Activated CD8-positive, alpha-beta memory T cell treated with anti-CD3 and anti-CD28 coated beads for 24 hours (primary cell): ENCODE measurements around the gene NRXN3.
"Not testable (repeated sequence)": the region's sequence is repeated elsewhere in the genome, so short reads cannot be mapped to it uniquely, and the experiment has no call there.

ENCODE experiments used
- DNase-seq: peaks from one replicate; pipeline ENCODE4 v3.0.0-alpha.2; 2020

Gene NRXN3

GRCh38 chr14:78501909-78502308 is 331.7 kb downstream of the NRXN3 start:
- DNase-seq = no peak

DNA sequence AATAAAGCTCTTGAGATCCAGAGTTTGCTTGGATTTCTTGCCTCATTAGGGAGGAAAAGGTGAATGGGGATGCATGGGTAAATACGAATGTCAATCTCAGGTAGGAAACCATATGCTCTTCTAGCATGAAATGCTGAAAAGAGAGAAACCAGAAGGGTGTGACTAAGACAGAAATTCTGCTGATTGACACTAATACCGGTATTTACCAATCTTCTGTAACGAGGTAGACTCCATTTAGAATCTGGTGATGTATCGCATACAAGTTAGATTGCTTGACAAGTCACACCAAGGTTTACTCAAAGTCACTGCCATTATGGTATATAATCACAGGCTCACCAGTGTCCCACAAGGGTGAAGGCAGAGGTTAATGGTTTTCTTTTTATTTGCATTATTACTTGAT is 337.9 kb downstream of the NRXN3 start:
- no peak for DNase-seq

- no peak for DNase-seq
Measured at GRCh38 chr14:78509516-78509915, 339.3 kb downstream of the NRXN3 start.

- no peak for DNase-seq
Measured at GRCh38 chr14:78512021-78512420, 341.8 kb downstream of the NRXN3 start.

GRCh38 chr14:78519863-78520262 is 349.7 kb downstream of the NRXN3 start:
- DNase-seq = no peak

DNA sequence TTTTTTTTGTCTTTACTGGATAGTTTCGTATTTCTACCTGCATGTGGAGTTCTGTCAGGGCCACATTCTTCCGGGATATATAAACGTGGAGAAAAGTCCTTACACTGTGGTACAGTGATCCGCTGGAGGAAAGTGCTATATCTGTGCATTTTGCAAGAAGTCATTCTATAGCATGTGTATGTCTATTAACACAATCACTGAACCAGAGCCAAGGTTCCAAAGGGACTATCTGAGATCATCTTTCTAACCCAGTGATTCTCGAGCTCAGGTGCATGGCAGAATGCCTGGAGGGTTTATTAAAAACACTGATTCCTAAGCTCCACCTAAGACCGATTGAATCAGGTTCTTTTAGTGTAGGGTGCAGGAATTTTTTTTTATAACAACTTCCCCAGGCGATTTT is 354.0 kb downstream of the NRXN3 start:
- no peak for DNase-seq

DNA sequence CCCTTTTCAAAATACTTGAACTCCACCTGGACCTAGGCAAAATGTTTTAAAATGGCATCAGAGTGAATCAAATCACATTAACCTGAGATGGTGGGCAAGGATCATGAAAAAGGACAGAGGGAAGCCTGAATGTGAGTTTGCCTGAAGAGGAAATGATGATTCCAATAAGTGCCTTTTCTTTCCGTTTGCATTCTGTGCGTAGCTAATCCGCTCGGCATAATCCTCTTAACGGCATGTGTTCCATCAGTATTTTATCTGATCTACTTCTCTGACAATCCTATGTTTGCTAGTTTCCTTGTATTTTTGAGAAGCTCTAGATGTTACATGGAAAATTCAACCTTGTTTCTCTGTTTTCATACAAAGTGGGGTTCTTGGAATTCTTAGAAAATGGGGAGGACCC is 354.6 kb downstream of the NRXN3 start:
- no peak for DNase-seq

GRCh38 chr14:78530078-78530477 is 359.9 kb downstream of the NRXN3 start:
- DNase-seq = no peak

- DNase-seq = no peak
Measured at GRCh38 chr14:78534141-78534540, 364.0 kb downstream of the NRXN3 start.

- DNase-seq = no peak
Measured at GRCh38 chr14:78535041-78535440, 364.9 kb downstream of the NRXN3 start.

- not testable (repeated sequence) for DNase-seq
Measured at GRCh38 chr14:78541788-78542187, 371.6 kb downstream of the NRXN3 start.

DNA sequence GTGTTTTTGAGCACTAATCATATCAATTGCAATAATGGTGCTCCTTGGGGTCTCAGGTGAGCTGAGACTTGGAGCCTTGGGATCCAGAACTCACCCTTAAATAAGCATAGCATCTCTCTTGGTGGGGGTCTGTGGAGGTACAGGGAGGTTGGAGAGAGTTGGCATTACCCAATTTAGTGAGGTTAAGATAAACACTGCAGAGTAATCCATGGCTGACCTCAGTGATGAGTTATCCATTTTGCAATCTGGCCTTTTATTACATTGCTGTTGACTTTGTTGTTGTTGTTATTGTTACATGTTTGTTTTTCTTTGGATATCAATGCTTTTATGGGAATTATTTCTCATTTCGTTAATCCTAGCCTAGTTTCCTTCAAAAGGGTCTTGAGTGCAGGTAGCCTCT is 373.3 kb downstream of the NRXN3 start:
- no peak for DNase-seq

GRCh38 chr14:78561074-78561473 is 390.9 kb downstream of the NRXN3 start:
- no peak for DNase-seq

GRCh38 chr14:78566026-78566858 is 396.1 kb downstream of the NRXN3 start:
- DNase-seq = peak; percentile 80

DNA sequence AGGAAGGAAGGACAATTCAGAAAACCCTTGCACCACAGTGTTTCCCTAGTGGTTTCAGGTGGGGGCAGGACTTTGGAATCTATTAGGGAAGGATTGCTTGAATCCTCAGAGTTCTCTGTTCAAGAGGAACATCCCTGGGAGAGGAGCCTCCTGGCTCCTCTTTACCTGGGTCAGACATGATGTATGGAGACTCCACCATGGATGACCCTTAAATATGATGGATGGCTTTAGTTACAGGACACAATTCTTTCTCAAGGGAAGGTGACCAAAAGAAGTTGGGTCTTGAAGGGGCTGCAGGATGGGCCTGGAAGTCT is 396.6 kb downstream of the NRXN3 start:
- DNase-seq = no peak

DNA sequence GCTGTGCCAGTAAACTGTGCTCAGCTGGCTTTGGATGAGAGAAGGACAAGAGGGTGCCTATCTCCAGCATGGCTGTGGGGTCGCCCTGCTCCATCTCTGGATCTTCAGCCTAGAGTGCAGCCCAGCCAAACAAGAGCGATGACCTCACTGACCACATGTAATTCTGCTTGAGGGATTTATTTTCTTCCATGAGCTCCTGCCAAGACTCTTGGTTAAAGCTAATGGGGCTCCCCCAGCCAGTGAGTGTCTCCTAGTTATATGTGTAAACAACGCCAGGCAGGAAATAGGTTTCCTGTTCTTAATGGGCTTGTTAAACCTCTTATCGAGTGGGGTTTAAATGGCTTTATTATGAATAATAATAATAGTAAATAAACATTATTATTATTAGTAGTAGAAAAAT is 397.2 kb downstream of the NRXN3 start:
- no peak for DNase-seq

DNA sequence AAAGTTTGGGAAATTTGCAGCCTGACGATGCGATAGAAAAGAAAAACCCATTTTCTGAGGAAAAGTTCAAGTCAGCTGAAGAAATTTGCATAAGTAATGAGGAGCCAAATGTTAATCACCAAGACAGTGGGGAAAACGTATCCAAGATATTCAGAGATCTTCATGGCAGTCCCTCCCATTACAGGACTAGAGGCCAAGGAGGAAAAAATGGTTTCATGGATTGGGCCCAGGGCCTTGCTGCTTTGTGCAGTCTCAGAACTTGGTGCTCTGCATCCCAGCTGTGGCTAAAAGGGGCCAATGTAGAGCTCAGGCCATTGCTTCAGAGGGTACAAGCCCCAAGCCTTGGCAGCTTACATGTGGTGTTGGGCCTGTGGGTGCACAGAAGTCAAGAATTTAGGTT is 403.6 kb downstream of the NRXN3 start:
- DNase-seq = not testable (repeated sequence)

GRCh38 chr14:78576437-78577166 is 406.4 kb downstream of the NRXN3 start:
- DNase-seq = no peak

- DNase-seq = no peak
Measured at GRCh38 chr14:78581229-78581628, 411.1 kb downstream of the NRXN3 start.

- DNase-seq = no peak
Measured at GRCh38 chr14:78586681-78587080, 416.5 kb downstream of the NRXN3 start.

DNA sequence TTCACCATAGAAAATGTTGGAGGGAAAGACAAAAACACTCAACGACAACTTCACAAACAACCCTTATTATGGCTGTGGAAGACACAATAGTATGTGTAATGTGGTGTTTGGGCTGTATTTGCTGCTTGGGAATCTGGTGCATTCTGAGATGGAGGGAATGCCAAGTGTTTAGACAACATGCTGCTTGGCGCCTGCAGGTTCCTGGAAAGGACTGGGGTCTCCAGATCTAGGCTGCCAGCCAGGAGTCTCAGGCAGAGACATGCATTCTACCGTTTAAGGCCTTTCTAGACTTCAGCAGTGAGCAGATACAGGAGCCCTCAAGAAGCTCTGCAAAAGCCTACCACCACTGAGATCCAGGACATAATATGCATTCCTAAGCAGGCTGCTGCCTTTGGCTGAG is 418.7 kb downstream of the NRXN3 start:
- no peak for DNase-seq

DNA sequence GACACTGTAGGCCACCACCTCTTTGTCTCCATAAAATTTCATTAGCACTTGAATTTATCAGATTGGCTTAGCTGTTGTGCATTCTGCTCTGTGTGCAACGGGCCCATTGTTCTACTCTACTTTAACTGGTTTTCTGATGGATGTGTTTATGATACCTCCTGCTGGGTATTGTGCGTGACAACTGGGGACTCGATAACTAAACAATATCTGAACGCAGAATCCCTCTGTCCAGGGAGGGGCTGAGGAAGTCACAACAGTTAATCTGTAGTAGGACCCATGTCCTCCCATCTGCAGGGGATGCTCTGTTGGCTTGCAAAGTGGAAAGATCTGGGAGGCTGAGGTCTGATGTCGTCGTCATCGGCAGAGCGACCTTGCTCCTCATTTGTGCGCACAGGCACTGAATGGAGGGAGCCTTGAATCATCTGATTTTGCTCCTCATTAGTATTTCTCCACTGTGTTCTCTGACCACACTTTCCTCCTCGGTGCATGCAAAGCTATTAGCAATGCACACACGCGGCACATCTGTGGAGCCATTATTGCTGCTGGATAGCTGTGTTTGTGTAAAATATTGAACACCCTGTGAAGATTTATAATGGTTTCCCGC is 422.5 kb downstream of the NRXN3 start:
- no peak for DNase-seq

DNA sequence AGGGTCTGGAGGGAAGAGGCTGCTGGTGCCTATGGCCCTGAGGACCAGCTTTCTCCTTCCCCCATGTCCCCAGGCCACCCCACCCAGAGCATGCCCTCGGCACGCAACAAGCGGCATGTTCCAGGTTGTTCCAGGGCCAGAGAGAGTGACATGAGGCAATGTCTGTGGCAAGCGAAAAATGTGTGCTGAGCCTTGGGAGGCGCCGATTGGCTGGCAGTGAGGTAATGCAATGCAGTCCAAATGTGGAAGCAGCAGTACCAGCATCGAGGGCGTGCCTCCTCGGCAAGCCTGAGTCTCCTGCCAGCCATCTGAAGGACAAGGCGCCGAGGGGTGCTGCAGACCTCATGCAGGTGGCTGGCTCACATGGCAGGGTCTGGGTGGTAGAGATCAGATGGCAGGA is 423.8 kb downstream of the NRXN3 start:
- no peak for DNase-seq

GRCh38 chr14:78595797-78596196 is 425.6 kb downstream of the NRXN3 start:
- DNase-seq = no peak
